ENCODE measurements around the gene OPCML. TPM values are rescaled to one million over a fixed set of nuclear protein-coding genes. Genes with fewer than 3 reads are reported as not detected.

The OPCML gene
- total RNA-seq, 2 donors from 2014 or later = 0.04 TPM; not detected in 1

- H3K4me1 ChIP-seq = no peaks in the 10 kb centered on the region
- TF ChIP-seq, protein P1, sequence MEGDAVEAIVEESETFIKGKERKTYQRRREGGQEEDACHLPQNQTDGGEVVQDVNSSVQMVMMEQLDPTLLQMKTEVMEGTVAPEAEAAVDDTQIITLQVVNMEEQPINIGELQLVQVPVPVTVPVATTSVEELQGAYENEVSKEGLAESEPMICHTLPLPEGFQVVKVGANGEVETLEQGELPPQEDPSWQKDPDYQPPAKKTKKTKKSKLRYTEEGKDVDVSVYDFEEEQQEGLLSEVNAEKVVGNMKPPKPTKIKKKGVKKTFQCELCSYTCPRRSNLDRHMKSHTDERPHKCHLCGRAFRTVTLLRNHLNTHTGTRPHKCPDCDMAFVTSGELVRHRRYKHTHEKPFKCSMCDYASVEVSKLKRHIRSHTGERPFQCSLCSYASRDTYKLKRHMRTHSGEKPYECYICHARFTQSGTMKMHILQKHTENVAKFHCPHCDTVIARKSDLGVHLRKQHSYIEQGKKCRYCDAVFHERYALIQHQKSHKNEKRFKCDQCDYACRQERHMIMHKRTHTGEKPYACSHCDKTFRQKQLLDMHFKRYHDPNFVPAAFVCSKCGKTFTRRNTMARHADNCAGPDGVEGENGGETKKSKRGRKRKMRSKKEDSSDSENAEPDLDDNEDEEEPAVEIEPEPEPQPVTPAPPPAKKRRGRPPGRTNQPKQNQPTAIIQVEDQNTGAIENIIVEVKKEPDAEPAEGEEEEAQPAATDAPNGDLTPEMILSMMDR (IDR thresholded peaks at IDR 0.05) = no peak
- H3K9me3 ChIP-seq = no peaks in the 10 kb centered on the region
- H3K27ac ChIP-seq = no peak overlapping the region
- H3K4me3 ChIP-seq = no peak overlapping the region
- no peaks in the 10 kb centered on the region for H3K36me3 ChIP-seq
- H3K27me3 ChIP-seq = no peaks in the 10 kb centered on the region
- DNase-seq (ENCODE audit: low spot score) = no peak
These were observed 1084.5 kb downstream of the OPCML start for GRCh38 chr11:132447761-132448160.

DNA sequence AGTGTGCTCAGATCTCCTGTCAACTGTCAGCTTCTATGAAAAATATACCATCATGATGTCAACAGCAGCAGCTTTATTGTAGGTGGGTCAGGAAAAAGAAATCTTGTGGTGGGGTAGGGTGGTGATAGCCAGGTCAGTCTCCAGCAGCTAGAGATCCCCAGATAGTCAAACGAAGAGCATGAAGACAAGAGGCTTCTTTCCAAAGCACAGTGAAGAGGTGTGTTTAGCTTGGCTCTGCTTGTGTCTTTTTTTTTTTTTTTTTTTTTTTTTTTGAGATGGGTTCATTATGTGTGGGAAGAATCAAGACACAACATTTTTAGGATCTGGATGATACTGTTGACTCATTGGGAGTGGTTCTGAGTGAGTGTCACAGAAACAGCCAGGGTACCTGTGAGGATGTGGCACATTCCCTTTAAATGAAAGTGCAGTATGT lies 1086.4 kb downstream of the OPCML start:
- Histone ChIP-seq H3K4me1 (no peaks in the 10 kb centered on the region), H3K4me3 (no peak overlapping the region), H3K27me3 (no peaks in the 10 kb centered on the region), H3K9me3 (no peaks in the 10 kb centered on the region), H3K27ac (no peak overlapping the region), H3K36me3 (no peaks in the 10 kb centered on the region)
- no peak for DNase-seq (ENCODE audit: low spot score)
- TF ChIP-seq, protein P1 (IDR thresholded peaks at IDR 0.05) = no peak

DNA sequence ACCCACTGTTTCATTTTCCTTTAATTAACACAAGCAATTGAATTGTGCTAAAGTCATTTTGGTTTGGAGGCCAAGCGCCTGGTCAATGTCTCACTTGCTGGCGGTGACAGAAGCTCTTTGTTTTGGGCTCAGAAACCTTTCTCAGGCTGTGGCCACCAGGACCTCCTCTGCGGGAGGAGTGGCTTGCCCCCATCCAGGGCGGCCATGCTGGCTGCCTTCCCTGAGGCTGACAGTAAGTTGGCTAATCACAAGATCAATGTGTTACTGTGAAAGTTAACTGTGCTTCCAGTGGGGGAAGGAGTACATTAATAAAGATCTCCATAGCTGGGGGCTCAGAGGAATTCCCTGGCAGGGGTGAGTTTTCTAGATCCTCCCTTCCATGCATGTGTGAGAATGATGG lies 1087.4 kb downstream of the OPCML start:
- DNase-seq (ENCODE audit: low spot score) = no peak
- Histone ChIP-seq H3K36me3 (no peaks in the 10 kb centered on the region), H3K27me3 (no peaks in the 10 kb centered on the region), H3K27ac (no peak overlapping the region), H3K9me3 (no peaks in the 10 kb centered on the region), H3K4me1 (no peaks in the 10 kb centered on the region), H3K4me3 (no peak overlapping the region)
- TF ChIP-seq, protein P1 (IDR thresholded peaks at IDR 0.05) = no peak

DNA sequence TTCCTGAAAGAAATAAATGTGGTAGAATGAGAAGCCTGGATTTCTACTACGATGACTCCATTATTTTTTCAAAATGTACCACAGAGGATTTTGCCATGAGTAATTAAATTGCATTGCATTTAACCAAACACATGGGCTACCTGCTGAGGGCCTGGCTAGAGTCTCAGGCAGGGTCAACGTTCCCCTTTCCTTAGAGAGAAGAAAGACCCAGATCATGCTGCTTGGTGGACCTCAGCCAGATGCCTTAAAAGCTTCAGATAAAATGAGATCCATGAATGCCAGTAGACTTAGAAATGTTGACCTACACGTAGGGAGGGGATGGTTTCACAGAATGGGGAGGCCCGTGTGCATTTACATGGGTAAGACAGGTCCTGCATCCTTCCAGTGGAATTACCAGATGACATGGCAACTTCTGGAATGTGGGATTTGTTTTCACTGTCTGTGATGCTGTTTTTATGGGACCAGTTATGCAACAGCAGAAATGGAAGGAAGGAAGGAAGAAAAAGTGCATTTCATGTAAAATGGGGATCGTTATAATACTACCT lies 1092.5 kb downstream of the OPCML start:
- no peaks in the 10 kb centered on the region for H3K27me3 ChIP-seq
- DNase-seq (ENCODE audit: low spot score) = no peak
- no peaks in the 10 kb centered on the region for H3K9me3 ChIP-seq
- no peak overlapping the region for H3K4me3 ChIP-seq
- H3K4me1 ChIP-seq = no peaks in the 10 kb centered on the region
- TF ChIP-seq, protein P1 (IDR thresholded peaks at IDR 0.05) = no peak
- no peak overlapping the region for H3K27ac ChIP-seq
- H3K36me3 ChIP-seq = no peaks in the 10 kb centered on the region

- no peak overlapping the region for H3K27ac ChIP-seq
- H3K4me3 ChIP-seq = no peak overlapping the region
- TF ChIP-seq, protein P1 (IDR thresholded peaks at IDR 0.05) = no peak
- no peaks in the 10 kb centered on the region for H3K36me3 ChIP-seq
- DNase-seq (ENCODE audit: low spot score) = no peak
- H3K4me1 ChIP-seq = no peaks in the 10 kb centered on the region
- no peaks in the 10 kb centered on the region for H3K9me3 ChIP-seq
- no peaks in the 10 kb centered on the region for H3K27me3 ChIP-seq
These were observed 1093.9 kb downstream of the OPCML start for GRCh38 chr11:132438418-132438817.

GRCh38 chr11:132430429-132431062 lies 1101.8 kb downstream of the OPCML start:
- no peaks in the 10 kb centered on the region for H3K4me1 ChIP-seq
- H3K9me3 ChIP-seq = no peaks in the 10 kb centered on the region
- no peak overlapping the region for H3K4me3 ChIP-seq
- no peak for DNase-seq (ENCODE audit: low spot score)
- no peak overlapping the region for H3K27ac ChIP-seq
- no peaks in the 10 kb centered on the region for H3K36me3 ChIP-seq
- TF ChIP-seq, protein P1 (IDR thresholded peaks at IDR 0.05) = no peak
- no peaks in the 10 kb centered on the region for H3K27me3 ChIP-seq
